Smooth muscle cell (in vitro differentiated cells): ENCODE data around the gene DPP4. TPM values are rescaled to one million over a fixed set of nuclear protein-coding genes. Genes with fewer than 3 reads are reported as not detected.

Source experiments
- DNase-seq: peaks from one replicate; lab custom pipeline; 2025; ENCODE audit not compliant: unreplicated experiment; lab: John Stamatoyannopoulos, UW
- H2AFZ ChIP-seq: fragments of 200-600 bp; sonication (generic); 2 replicates; pipeline ENCODE4 v1.6.0; 2016; ENCODE audit warnings: antibody characterized with exemption, low read depth, mild to moderate bottlenecking
- H3F3A ChIP-seq: fragments of 200-600 bp; sonication (generic); 2 replicates; pipeline ENCODE4 v1.6.0; 2017; ENCODE audit warnings: antibody characterized with exemption, low read depth
- H3K27ac ChIP-seq: fragments of 200-600 bp; sonication (generic); 2 replicates; pipeline ENCODE4 v1.5.1; 2016; ENCODE audit warnings: low read depth, mild to moderate bottlenecking
- H3K27me3 ChIP-seq: fragments of 200-600 bp; sonication (generic); 2 replicates; pipeline ENCODE4 v1.6.1; 2016; ENCODE audit warnings: low read depth, mild to moderate bottlenecking
- H3K36me3 ChIP-seq: fragments of 200-600 bp; sonication (generic); 2 replicates; pipeline ENCODE4 v1.5.1; 2016; ENCODE audit warnings: low read depth
- H3K4me1 ChIP-seq: fragments of 200-600 bp; sonication (generic); 2 replicates; pipeline ENCODE4 v1.5.1; 2016; ENCODE audit warnings: low read depth
- H3K4me2 ChIP-seq: fragments of 200-600 bp; sonication (generic); 2 replicates; pipeline ENCODE4 v1.6.0; 2016; ENCODE audit warnings: mild to moderate bottlenecking
- H3K4me3 ChIP-seq: fragments of 200-600 bp; sonication (generic); 2 replicates; pipeline ENCODE4 v1.5.1; 2016; ENCODE audit warnings: mild to moderate bottlenecking
- H3K79me2 ChIP-seq: fragments of 200-600 bp; sonication (generic); 2 replicates; pipeline ENCODE4 v1.6.0; 2016; ENCODE audit warnings: low read depth, mild to moderate bottlenecking
- H3K9ac ChIP-seq: fragments of 200-600 bp; sonication (generic); 2 replicates; pipeline ENCODE4 v1.6.0; 2016; ENCODE audit warnings: low read depth
- H3K9me3 ChIP-seq: fragments of 200-600 bp; sonication (generic); replicated peaks from 2 replicates; pipeline ENCODE4 v1.5.1; 2016; ENCODE audit warnings: low read depth
- H4K20me1 ChIP-seq: fragments of 200-600 bp; sonication (generic); 2 replicates; pipeline ENCODE4 v1.6.0; 2016; ENCODE audit warnings: low read depth
- CTCF ChIP-seq: fragments of 200-600 bp; sonication (generic); IDR thresholded peaks from 2 replicates; pipeline ENCODE4 v1.5.1; 2017; ENCODE audit warnings: borderline replicate concordance, mild to moderate bottlenecking, antibody characterized with exemption; ENCODE audit not compliant: insufficient read depth, poor library complexity, severe bottlenecking
- WGBS: methylation state at CpG from one replicate; pipeline ENCODE4 v1.1.7; 2016; ENCODE audit warnings: low lambda C conversion rate; 5-methylcytosine and 5-hydroxymethylcytosine counted together
- polyA plus RNA-seq: library from polyadenylated mRNA; unstranded; fragments of >200 nt; fragmentation: Nextera tagmentation; extraction: Ambion mirVana; gene quantifications from 2 replicates; pipeline ENCODE4 v1.2.1, GENCODE V29; 2016
- total RNA-seq: library from RNA; depleted of rRNA; stranded (reverse); fragments of >200 nt; gene quantifications from 2 replicates; pipeline ENCODE4 v1.2.3, GENCODE V29; 2014

The DPP4 gene
- total and polyA plus RNA-seq, 2 experiments from 2014 or later, result 17.6 to 32.0 TPM

GRCh38 chr2:162044586-162044985 is 29.4 kb downstream of the DPP4 start:
- Histone ChIP-seq H3K4me3 (no peak overlapping the region), H3K9me3 (no peaks in the 10 kb centered on the region), H3K27me3 (peaks cover 16% of the 10 kb centered on the region), H3K79me2 (no peaks in the 10 kb centered on the region), H3K9ac (no peak overlapping the region), H3K4me1 (no peaks in the 10 kb centered on the region), H4K20me1 (no peaks in the 10 kb centered on the region), H3K27ac (no peak overlapping the region), H2AFZ (no peak overlapping the region), H3K4me2 (no peak overlapping the region), H3K36me3 (no peaks in the 10 kb centered on the region), H3F3A (no peaks in the 10 kb centered on the region)
- TF ChIP-seq CTCF, result no peak
- WGBS, result 76% methylated on average over 4 of the region's 4 CpGs
- no peak for DNase-seq

- no peak for TF ChIP-seq CTCF
- Histone ChIP-seq H3K79me2 (no peaks in the 10 kb centered on the region), H3K27me3 (peaks cover 16% of the 10 kb centered on the region), H3K9me3 (no peaks in the 10 kb centered on the region), H3K4me1 (no peaks in the 10 kb centered on the region), H3K36me3 (no peaks in the 10 kb centered on the region), H3K9ac (no peak overlapping the region), H4K20me1 (no peaks in the 10 kb centered on the region), H2AFZ (no peak overlapping the region), H3K4me2 (no peak overlapping the region), H3F3A (no peaks in the 10 kb centered on the region), H3K27ac (no peak overlapping the region), H3K4me3 (no peak overlapping the region)
- WGBS, result 94% methylated on average over 8 of the region's 8 CpGs
- DNase-seq, result no peak
Measured at GRCh38 chr2:162043132-162043531, 30.9 kb downstream of the DPP4 start.

DNA sequence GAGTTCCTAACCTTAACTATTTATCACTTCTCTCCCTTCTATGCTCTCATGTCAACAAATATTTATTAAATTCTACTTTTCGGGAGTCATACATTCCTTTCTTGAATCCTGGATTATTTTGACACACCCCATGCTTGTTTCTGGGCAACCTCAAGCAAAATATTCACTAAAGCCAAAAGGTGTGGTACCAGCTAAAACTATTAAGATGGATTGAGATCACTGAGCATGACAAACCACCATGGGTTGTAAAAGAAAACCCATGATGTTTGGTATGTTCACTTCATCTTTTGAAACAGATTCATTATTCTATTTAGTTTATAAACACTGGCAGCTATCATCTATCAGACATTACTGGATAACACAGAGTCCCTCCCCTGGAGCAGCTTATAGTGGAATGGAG is 32.5 kb downstream of the DPP4 start:
- 80% methylated on average over 1 of the region's 1 CpG for WGBS
- Histone ChIP-seq H3K79me2 (no peaks in the 10 kb centered on the region), H3K27me3 (peaks cover 6% of the 10 kb centered on the region), H3K9me3 (no peaks in the 10 kb centered on the region), H4K20me1 (no peaks in the 10 kb centered on the region), H2AFZ (no peak overlapping the region), H3K4me2 (no peak overlapping the region), H3K36me3 (no peaks in the 10 kb centered on the region), H3K4me3 (no peak overlapping the region), H3F3A (no peaks in the 10 kb centered on the region), H3K9ac (no peak overlapping the region), H3K27ac (no peak overlapping the region), H3K4me1 (peaks cover 11% of the 10 kb centered on the region)
- no peak for TF ChIP-seq CTCF
- DNase-seq, result no peak

DNA sequence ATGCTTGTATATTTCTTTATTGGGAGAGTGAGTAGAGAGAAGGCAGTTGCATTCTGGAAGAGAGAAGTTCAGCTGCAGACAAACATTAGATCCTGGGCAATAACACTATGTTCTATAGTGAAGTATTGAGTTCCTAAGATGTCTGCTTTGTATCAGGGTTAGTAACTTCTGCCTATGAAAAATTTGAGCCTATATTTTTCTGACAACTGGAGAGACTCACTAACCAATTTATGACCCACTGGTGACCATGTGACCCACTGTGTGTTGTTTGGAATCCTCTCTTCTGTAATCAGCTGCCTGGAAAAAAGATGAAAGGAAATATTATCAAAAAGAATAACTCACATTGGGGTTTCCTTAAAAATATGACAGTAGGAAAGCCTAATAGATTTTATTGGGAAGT is 35.3 kb downstream of the DPP4 start:
- no peak overlapping the region for H3K27ac ChIP-seq
- H3K4me1 ChIP-seq, result peaks cover 13% of the 10 kb centered on the region
- H3K9me3 ChIP-seq, result no peaks in the 10 kb centered on the region
- no peak overlapping the region for H3K9ac ChIP-seq
- H3K79me2 ChIP-seq, result no peaks in the 10 kb centered on the region
- H3F3A ChIP-seq, result no peaks in the 10 kb centered on the region
- H4K20me1 ChIP-seq, result no peaks in the 10 kb centered on the region
- no peak for DNase-seq
- H3K27me3 ChIP-seq, result no peaks in the 10 kb centered on the region
- no peak overlapping the region for H2AFZ ChIP-seq
- H3K36me3 ChIP-seq, result no peaks in the 10 kb centered on the region
- H3K4me2 ChIP-seq, result no peak overlapping the region
- no peak overlapping the region for H3K4me3 ChIP-seq
- no peak for TF ChIP-seq CTCF
